Esophagus squamous epithelium (tissue), 5 donors: ENCODE data around the gene PRDM11. TPM values are rescaled to one million over a fixed set of nuclear protein-coding genes. Genes with fewer than 3 reads are reported as not detected.

ENCODE experiments used
- DNase-seq: peaks from one replicate; lab custom pipeline; 2025; lab: John Stamatoyannopoulos, UW
- H3K27ac ChIP-seq, 4 donors: fragments of 200-600 bp; sonication (generic); one replicate each; pipeline ENCODE4 v1.5.1; 2016 to 2019; ENCODE audit warnings: mild to moderate bottlenecking in 1 of 4
- H3K27me3 ChIP-seq, 4 donors: fragments of 200-600 bp; sonication (generic); 1 replicate in 3 of 4; 2 replicates in 1 of 4; pipeline versions ENCODE4 v1.5.1 to v1.6.0; 2017 to 2021; ENCODE audit warnings: antibody characterized with exemption in 1 of 4
- H3K36me3 ChIP-seq, 3 donors: fragments of 200-600 bp; sonication (generic); one replicate each; pipeline ENCODE4 v1.5.1; 2016 to 2019
- H3K4me1 ChIP-seq, 3 donors: fragments of 200-600 bp; sonication (generic); one replicate each; pipeline ENCODE4 v1.5.1; 2017 to 2019
- H3K4me3 ChIP-seq, 4 donors: fragments of 200-600 bp; sonication (generic); 1 replicate in 3 of 4; 2 replicates in 1 of 4; pipeline ENCODE4 v1.5.1; 2016 to 2019; ENCODE audit warnings: mild to moderate bottlenecking in 2 of 4, moderate library complexity in 1 of 4
- H3K9me3 ChIP-seq, 3 donors: fragments of 200-600 bp; sonication (generic); one replicate each; pipeline ENCODE4 v1.5.1; 2016 to 2019
- CTCF ChIP-seq, 6 experiments: fragments of 450-650 bp in 4 of 6; fragments of 200-600 bp in 2 of 6; sonication (generic) in 2 of 6; IDR thresholded peaks; one replicate each; pipeline ENCODE4 v1.5.1; 2016 to 2019; ENCODE audit warnings: antibody characterized with exemption in 6 of 6, mild to moderate bottlenecking in 4 of 6, moderate library complexity in 4 of 6
- POLR2A ChIP-seq, 4 donors: fragments of 450-650 bp; IDR thresholded peaks; one replicate each; pipeline ENCODE4 v1.6.1; 2017; ENCODE audit warnings: antibody characterized with exemption in 4 of 4, mild to moderate bottlenecking in 4 of 4, moderate library complexity in 3 of 4
- WGBS, 2 donors: methylation state at CpG; one replicate each; pipeline ENCODE4 v1.1.5; 2018; 5-methylcytosine and 5-hydroxymethylcytosine counted together
- intact Hi-C: fragments of 100-400 bp; cut with DNase I; formaldehyde crosslinking; loops from one replicate; pipeline ENCODE4 v1.15.0; 2022
- total RNA-seq, 4 donors: library from RNA; depleted of rRNA; stranded (reverse); fragments of >200 nt; gene quantifications; one replicate each; pipeline ENCODE4 v1.1.0, GENCODE V29; 2016
- donor health status: DM: yes; HTN: yes; CAD: no.

PRDM11 gene
- total RNA-seq, 4 donors from 2014 or later = 3.9 to 13.9 (median 5.1) TPM

- TF ChIP-seq CTCF (IDR thresholded peaks at IDR 0.05) (no peak), POLR2A (IDR thresholded peaks at IDR 0.05) (no peak)
- peaks cover 27 to 60% (median 32%) of the 10 kb centered on the region in 3 donors for H3K4me1 ChIP-seq
- H3K27ac ChIP-seq = no peak overlapping the region
- H3K36me3 ChIP-seq = no peaks in the 10 kb centered on the region
- no peaks in the 10 kb centered on the region for H3K9me3 ChIP-seq
- DNase-seq = no peak
- H3K4me3 ChIP-seq = no peak overlapping the region
- H3K27me3 ChIP-seq = no peaks in the 10 kb centered on the region
- WGBS, 2 donors = 69 to 89% methylated on average over 8 to 10 of the region's 14 CpGs
- intact Hi-C loops = no loop called here
Measured at GRCh38 chr11:45152740-45153595, 6.5 kb downstream of the PRDM11 start.

GRCh38 chr11:45154276-45154675 is 7.8 kb downstream of the PRDM11 start:
- Histone ChIP-seq H3K4me3 (no peak overlapping the region), H3K36me3 (no peaks in the 10 kb centered on the region), H3K4me1 (peaks cover 33 to 62% (median 40%) of the 10 kb centered on the region in 3 donors), H3K27me3 (no peaks in the 10 kb centered on the region), H3K9me3 (no peaks in the 10 kb centered on the region), H3K27ac (no peak overlapping the region)
- TF ChIP-seq CTCF (IDR thresholded peaks at IDR 0.05) (no peak), POLR2A (IDR thresholded peaks at IDR 0.05) (no peak)
- WGBS, 2 donors = 94% methylated on average over 6 of the region's 6 CpGs
- no peak for DNase-seq
- intact Hi-C loops = no loop called here

GRCh38 chr11:45155058-45155551 is 8.7 kb downstream of the PRDM11 start:
- no peak for DNase-seq
- no peaks in the 10 kb centered on the region for H3K36me3 ChIP-seq
- H3K4me1 ChIP-seq = peaks cover 38 to 70% (median 42%) of the 10 kb centered on the region in 3 donors
- no peak overlapping the region for H3K4me3 ChIP-seq
- no peak for TF ChIP-seq POLR2A (IDR thresholded peaks at IDR 0.05)
- TF ChIP-seq CTCF (IDR thresholded peaks at IDR 0.05) = no peak
- H3K9me3 ChIP-seq = no peaks in the 10 kb centered on the region
- peak overlapping the region in 3 of 4 donors; percentile 32 to 85 (median 81) for H3K27ac ChIP-seq
- intact Hi-C loops = no loop called here
- WGBS, 2 donors = 49% methylated on average over 4 of the region's 11 CpGs; no CpG with 5 or more reads in 1 of the 2 donors
- no peaks in the 10 kb centered on the region for H3K27me3 ChIP-seq

GRCh38 chr11:45155627-45156180 is 9.3 kb downstream of the PRDM11 start:
- Histone ChIP-seq H3K9me3 (no peaks in the 10 kb centered on the region), H3K27me3 (no peaks in the 10 kb centered on the region), H3K36me3 (no peaks in the 10 kb centered on the region), H3K4me3 (no peak overlapping the region), H3K27ac (peak overlapping the region in 3 of 4 donors; percentile 32 to 85 (median 81)), H3K4me1 (peaks cover 38 to 75% (median 42%) of the 10 kb centered on the region in 3 donors)
- WGBS, 2 donors = 67 to 75% methylated on average over 4 of the region's 4 CpGs
- no peak for DNase-seq
- intact Hi-C loops = no loop called here
- no peak for TF ChIP-seq POLR2A (IDR thresholded peaks at IDR 0.05)
- TF ChIP-seq CTCF (IDR thresholded peaks at IDR 0.05) = no peak

GRCh38 chr11:45156201-45156600 is 9.8 kb downstream of the PRDM11 start:
- WGBS, 2 donors = 63 to 91% methylated on average over 4 to 5 of the region's 6 CpGs
- Histone ChIP-seq H3K9me3 (no peaks in the 10 kb centered on the region), H3K27ac (peak overlapping the region in 3 of 4 donors; percentile 32 to 85 (median 81)), H3K27me3 (no peaks in the 10 kb centered on the region), H3K36me3 (no peaks in the 10 kb centered on the region), H3K4me1 (peaks cover 38 to 80% (median 42%) of the 10 kb centered on the region in 3 donors), H3K4me3 (no peak overlapping the region)
- DNase-seq = no peak
- intact Hi-C loops = no loop called here
- TF ChIP-seq POLR2A (IDR thresholded peaks at IDR 0.05) (no peak), CTCF (IDR thresholded peaks at IDR 0.05) (no peak)
